ENCODE measurements around the gene TCEA2. TPM values are rescaled to one million over a fixed set of nuclear protein-coding genes. Genes with fewer than 3 reads are reported as not detected.

The TCEA2 gene
- total and polyA plus RNA-seq, 9 of the 15 experiments (the other 6 are each of a cell fraction or from before 2014, with no cell fraction given): 1.4 to 28.7 (median 5.4) TPM

DNA sequence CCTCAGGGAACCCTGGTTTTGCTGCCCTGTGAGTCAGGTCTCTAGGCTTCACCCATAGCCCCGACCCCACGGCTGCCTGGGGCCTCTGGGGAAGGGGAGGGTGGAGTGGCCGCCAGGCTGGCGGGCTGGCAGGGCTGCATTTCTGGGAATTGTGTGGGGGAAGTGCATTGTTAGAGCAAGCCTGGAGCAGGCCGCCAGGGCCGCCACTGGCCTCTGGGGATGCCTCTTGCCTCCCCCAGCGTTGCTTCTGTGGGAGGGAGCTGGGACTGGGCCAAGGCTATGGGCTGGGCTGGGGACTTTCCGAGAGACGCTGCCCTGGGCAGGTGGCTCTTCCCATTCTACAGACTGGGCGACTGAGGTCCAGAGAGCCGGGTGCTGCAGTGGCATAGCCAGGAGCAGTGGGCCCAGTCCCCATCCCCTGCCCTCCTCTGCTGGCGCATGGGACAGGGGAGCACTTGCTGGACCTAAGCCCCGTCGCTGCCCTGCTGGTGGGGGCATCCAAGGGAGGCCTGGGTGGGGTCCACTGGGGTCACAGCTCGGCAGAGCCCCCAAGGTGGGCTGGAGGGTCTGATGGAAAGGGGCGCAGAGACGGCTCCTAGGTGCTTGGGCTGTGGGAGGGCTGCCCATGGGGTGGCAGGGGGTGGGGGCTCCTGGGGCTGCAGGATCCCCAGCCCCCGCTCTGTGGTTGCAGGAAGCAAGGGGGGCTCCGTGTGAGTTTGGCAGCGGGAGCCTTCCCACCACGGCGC lies 6.9 kb upstream of the TCEA2 start:
- in situ Hi-C loops (cut with MboI): no loop called here
- POLR2A ChIA-PET: no interaction called here
- FAIRE-seq: no peak

More for the DNA sequence above, 6.9 kb upstream of the TCEA2 start:
- H3K27me3 ChIP-seq (ENCODE audit: control insufficient read depth in 2 of 2, insufficient read depth in 2 of 2, low read length in 2 of 2): no peaks in the 10 kb centered on the region
- ATAC-seq (peak; percentile 9; the same call in 1 of the 3 replicates), DNase-seq (ENCODE audit: extremely low read depth in 1 of 4, low spot score in 3 of 4) (peak in 2 of 4 experiments; percentile 57)
- CTCF ChIA-PET (ENCODE audit: low intra/inter-chr PET ratio): no interaction called here
- no peaks in the 10 kb centered on the region for H3K9me1 ChIP-seq (ENCODE audit: control insufficient read depth, insufficient read depth, low read length)
- peaks cover 16 to 71% of the 10 kb centered on the region in 2 experiments for H3K4me1 ChIP-seq (replicated peaks in 1 of 2; ENCODE audit: control insufficient read depth in 2 of 2, insufficient read depth in 2 of 2, low read length in 2 of 2)
- no TSS peak for BruUV-seq (replicated peaks)
- no peak overlapping the region for H3K4me3 ChIP-seq
- H3K9me3 ChIP-seq (replicated peaks; ENCODE audit: control insufficient read depth, insufficient read depth, low read depth, low read length): no peaks in the 10 kb centered on the region
- H3K27ac ChIP-seq (ENCODE audit: extremely low read depth, low read depth, low read length): peak overlapping the region; percentile 37; the same call in 1 of the 3 replicates
- TF ChIP-seq NFIC (IDR thresholded peaks at IDR 0.05) (peak; percentile 76), ZBTB7A (IDR thresholded peaks at IDR 0.05; ENCODE audit: borderline replicate concordance, control insufficient read depth, low read depth, low read length) (peak; percentile 27; the same call in 1 of the 2 replicates), SMARCA5 (IDR thresholded peaks at IDR 0.05) (peak; percentile 88), NBN (IDR thresholded peaks at IDR 0.05; ENCODE audit: low read depth) (no peak), MAFK (IDR thresholded peaks at IDR 0.05; ENCODE audit: low read length) (no peak), HMGN3 (IDR thresholded peaks at IDR 0.05; ENCODE audit: borderline replicate concordance, extremely low read depth, insufficient read length, low read depth, low read length) (peak; percentile 29), ZFX (CRISPR knock-in tag; IDR thresholded peaks at IDR 0.05) (0 out of 2 replicates have a peak, but pooled peaks have one; percentile 13), BCOR (IDR thresholded peaks at IDR 0.05) (peak; percentile 92), U2AF2 (optimal IDR thresholded peaks at IDR 0.05; ENCODE audit: low read depth, low read length) (no peak), KDM1A (IDR thresholded peaks at IDR 0.05) (peak; percentile 58 to 88; a peak in 3 of 4 replicates), PHB2 (IDR thresholded peaks at IDR 0.05; ENCODE audit: low read depth) (no peak), NFRKB (IDR thresholded peaks at IDR 0.05; ENCODE audit: low read depth) (no peak), FOXJ2 (tag; IDR thresholded peaks at IDR 0.05) (no peak), ZNF197 (CRISPR knock-in tag; IDR thresholded peaks at IDR 0.05; ENCODE audit: low read depth) (no peak), HDAC1 (IDR thresholded peaks at IDR 0.05) (no peak), PTBP1 (IDR thresholded peaks at IDR 0.05; ENCODE audit: low read depth, low read length) (0 out of 2 replicates have a peak, but pooled peaks have one; percentile 58), RCOR1 (IDR thresholded peaks at IDR 0.05; ENCODE audit: borderline replicate concordance in 1 of 2, low read depth in 2 of 2, low read length in 2 of 2) (peak in 1 of 2 experiments; percentile 76; a peak in 2 of 4 replicates)
- TF ChIP-seq, protein P1, sequence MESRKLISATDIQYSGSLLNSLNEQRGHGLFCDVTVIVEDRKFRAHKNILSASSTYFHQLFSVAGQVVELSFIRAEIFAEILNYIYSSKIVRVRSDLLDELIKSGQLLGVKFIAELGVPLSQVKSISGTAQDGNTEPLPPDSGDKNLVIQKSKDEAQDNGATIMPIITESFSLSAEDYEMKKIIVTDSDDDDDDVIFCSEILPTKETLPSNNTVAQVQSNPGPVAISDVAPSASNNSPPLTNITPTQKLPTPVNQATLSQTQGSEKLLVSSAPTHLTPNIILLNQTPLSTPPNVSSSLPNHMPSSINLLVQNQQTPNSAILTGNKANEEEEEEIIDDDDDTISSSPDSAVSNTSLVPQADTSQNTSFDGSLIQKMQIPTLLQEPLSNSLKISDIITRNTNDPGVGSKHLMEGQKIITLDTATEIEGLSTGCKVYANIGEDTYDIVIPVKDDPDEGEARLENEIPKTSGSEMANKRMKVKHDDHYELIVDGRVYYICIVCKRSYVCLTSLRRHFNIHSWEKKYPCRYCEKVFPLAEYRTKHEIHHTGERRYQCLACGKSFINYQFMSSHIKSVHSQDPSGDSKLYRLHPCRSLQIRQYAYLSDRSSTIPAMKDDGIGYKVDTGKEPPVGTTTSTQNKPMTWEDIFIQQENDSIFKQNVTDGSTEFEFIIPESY (CRISPR knock-in tag; IDR thresholded peaks at IDR 0.05): peak; percentile 91; the same call in 1 of the 2 replicates
- no peak overlapping the region for H3K4me2 ChIP-seq (ENCODE audit: insufficient read depth, low read length)
- no peaks in the 10 kb centered on the region for H3K79me2 ChIP-seq (ENCODE audit: control insufficient read depth, insufficient read depth, low read length)
- H3K9ac ChIP-seq (ENCODE audit: insufficient read depth in 1 of 2, low read depth in 2 of 2, low read length in 2 of 2): peak overlapping the region in 1 of 2 experiments; percentile 77; a peak in 3 of 4 replicates
- 52% methylated on average over 15 of the region's 22 CpGs for WGBS (ENCODE audit: insufficient coverage, low coverage, missing lambda C conversion rate)
- intact Hi-C loops (cut with micrococcal nuclease): loop anchor here (2.0 kb wide), 1 partner anchor 17 kb away; no protein-coding TSS in a partner anchor
- no peaks in the 10 kb centered on the region for H3K36me3 ChIP-seq (ENCODE audit: control insufficient read depth, insufficient read depth, low read length)
- no peaks in the 10 kb centered on the region for H4K20me1 ChIP-seq (replicated peaks; ENCODE audit: control insufficient read depth, insufficient read depth, low read length)
- 0 out of 2 replicates have a peak overlapping the region, but pooled peaks have one; percentile 19 for H2AFZ ChIP-seq (ENCODE audit: low read depth, low read length)
